ENCODE results near the gene GIMAP2.
"Not testable (repeated sequence)": the region's sequence is repeated elsewhere in the genome, so short reads cannot be mapped to it uniquely, and the experiment has no call there.

The GIMAP2 gene

DNA sequence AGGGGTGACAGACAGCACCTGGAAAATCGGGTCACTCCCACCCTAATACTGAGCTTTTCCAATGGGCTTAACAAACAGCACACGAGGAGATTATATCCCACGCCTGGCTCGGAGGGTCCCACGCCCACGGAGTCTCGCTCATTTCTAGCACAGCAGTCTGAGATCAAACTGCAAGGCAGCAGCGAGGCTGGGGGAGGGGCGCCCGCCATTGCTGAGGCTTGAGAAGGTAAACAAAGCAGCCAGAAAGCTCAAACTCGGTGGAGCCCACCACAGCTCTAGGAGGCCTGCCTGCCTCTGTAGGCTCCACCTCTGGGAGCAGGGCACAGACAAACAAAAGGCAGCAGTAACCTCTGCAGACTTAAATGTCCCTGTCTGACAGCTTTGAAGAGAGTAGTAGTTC, 6.9 kb upstream of the GIMAP2 start:
- DNase-seq = not testable (repeated sequence)

DNA sequence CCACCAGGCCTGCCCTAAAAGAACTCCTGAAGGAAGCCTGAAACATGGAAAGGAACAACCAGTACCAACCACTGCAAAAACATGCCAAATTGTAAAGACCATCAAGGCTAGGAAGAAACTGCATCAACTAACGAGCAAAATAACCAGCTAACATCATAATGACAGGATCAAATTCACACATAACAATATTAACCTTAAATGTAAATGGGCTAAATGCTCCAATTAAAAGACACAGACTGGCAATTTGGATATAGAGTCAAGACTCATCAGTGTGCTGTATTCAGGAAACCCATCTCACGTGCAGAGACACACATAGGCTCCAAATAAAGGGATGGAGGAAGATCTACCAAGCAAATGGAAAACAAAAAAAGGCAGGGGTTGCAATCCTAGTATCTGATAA, 5.1 kb upstream of the GIMAP2 start:
- DNase-seq = not testable (repeated sequence)

DNA sequence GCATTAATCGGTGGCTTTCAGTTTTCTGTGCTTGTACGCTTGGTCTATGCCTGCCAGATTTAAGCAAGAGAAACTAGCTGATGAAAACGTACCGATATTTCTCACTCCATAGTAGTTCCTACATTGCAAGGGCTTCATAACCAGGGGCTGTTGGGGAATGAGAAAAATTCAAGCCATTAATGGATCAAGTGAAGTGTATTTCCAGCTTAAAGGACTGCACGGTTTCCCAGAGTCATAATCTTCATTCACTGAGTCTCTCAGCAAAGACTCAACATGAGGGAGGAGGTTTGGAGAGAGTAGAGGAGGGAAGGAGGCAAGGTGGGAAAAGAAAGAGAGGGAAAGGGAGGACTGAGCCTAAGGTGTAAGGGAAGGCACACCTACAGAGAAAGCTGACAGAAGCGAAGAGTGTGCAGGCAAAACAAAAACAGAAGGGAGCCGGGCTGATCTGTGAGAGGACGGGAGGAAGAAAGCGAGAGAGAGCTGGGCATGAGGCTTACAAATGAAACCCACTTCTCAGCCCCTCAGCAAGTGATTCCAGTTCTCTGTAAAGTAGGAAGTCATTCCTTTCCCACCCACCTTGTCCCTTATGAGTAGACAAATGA, 625 bp downstream of the GIMAP2 start:
- DNase-seq = no peak

DNA sequence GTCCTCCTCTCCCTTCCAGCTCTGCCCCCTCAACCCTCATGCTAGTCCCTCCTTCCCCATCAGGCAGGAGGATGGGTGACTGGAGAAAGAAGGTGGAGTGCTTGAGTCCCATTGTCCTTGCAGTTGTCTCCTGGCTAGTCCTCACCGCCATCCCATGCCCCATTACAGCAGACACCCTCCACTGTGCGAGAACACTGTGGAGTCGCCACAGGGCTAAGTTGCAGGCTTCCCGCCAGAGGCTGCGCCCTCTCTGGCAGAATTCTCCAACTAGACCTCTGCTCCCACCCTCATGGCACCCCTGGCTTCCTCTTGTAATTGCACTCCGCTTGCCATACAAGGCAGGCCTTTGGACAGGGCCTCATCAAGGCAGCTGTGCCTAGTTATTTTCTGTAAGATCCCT, 3.1 kb downstream of the GIMAP2 start:
- DNase-seq = no peak

DNA sequence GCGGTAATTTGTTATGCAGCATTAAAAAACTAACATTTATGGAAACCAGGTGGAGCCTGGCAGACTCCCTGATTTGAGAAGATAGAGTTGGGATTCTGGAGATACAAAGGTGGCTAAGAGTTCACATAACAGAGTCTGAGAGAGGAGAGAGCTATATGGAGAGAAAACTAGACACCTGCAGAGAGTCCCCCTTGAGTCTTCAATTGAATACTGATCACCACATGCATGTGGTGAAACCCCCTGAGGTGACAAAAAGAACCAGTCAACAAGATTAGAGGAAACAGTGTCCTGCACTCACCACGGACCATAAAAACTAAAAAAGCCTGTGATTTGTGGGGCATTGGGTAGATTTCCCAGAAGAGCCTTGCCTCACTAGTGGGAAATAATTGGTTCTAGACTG, 10.1 kb downstream of the GIMAP2 start:
- no peak for DNase-seq

DNA sequence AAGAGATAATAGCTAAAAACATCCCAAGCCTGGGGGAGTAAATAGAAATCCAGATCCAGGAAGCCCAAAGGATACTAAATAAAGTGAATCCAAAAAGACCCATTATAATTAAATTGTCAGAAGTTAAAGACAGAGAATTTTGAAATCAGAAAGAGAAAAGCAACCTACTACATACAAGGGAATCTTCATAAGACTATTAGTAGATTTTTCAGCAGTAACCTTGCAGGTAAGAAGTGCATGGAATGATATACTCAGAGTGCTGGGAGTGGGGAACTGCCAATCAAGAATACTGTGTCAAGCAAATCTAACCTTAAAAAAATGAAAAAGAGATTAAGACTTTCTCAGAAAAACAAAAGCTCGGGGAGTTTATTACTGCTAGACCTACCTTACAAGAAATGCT, 17.7 kb downstream of the GIMAP2 start:
- DNase-seq = no peak

DNA sequence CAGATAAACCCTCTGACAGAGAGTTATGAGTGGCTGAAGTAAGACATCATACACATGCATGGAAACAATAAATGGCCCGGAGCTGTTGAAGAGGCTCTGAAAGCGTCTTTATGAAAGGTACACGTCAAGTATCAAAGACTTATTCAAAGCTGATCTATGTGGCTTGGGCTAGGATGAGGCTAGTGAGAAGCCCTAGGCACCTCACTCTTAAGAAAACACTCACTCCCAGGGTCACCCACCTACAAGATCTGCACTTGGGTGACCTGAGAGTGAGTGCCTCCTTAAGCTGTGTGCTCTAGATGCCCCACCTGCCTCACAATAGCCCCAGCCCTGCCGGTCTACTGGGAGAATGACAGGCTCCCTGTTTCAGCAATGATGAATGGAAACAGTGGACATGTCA, 29.8 kb downstream of the GIMAP2 start:
- no peak for DNase-seq

DNA sequence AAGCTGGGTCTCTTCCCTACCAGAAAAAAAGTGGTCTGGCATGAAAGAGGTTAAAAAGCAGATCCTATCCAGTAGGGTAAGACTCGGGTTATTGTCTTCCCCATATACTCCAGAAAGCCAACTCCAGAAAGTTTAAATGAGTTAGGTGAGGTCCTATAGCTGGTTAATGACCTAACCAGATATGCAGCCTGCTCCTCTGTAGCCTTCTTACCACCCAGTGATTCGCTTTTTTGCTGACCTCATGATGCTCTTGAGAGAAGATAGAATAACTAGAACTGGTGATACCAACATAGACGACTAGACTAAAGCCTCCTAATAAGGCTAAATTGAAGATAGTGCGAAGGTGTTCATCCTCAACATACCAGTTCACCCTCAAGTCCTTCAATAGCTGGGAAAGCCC, 30.2 kb downstream of the GIMAP2 start:
- DNase-seq = no peak

DNA sequence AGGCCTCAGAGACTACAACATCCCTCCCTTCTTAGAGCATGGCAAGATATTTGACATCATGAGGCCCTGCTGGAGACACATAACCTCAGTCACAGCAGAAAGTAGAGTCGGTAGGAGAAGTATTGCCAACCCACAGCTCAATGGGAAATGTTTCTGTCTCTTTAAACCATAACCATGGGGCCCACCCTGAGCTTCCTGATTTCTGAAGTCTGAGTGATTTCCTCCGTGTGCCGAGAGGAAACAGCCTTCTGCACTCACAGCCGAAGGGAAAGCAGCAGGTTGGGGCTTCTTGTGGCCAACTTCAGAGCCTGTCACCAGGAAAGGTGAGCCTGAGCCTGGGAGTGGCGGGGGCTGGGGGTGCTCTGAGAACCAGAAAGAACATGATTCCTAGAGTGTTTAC, 30.9 kb downstream of the GIMAP2 start, which contains the start of gene GIMAP1:
GIMAP1 (plus strand) TSS at position 246 of the 400 bp plus-strand sequence. CDS start 2,435 bp downstream, outside the sequence.
- DNase-seq = no peak

DNA sequence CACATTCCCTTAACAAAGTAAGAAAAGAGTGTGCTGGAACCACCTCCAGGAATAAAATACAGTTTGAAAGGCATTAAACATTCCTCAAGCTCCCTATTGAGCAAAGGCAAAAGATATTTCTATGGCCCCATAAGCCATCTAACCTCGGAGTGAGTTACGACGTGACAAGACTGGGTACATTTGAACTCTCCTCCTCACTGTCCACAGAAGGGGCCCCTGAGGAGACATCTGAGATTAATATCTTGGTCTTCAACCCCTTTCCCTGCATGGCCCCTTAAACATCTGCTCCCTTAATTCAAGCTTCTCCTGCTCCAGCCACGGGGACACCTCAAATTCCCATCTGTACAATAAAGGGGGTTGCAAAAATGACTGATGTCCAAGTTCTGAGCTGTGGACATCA, 31.4 kb downstream of the GIMAP2 start:
- no peak for DNase-seq

DNA sequence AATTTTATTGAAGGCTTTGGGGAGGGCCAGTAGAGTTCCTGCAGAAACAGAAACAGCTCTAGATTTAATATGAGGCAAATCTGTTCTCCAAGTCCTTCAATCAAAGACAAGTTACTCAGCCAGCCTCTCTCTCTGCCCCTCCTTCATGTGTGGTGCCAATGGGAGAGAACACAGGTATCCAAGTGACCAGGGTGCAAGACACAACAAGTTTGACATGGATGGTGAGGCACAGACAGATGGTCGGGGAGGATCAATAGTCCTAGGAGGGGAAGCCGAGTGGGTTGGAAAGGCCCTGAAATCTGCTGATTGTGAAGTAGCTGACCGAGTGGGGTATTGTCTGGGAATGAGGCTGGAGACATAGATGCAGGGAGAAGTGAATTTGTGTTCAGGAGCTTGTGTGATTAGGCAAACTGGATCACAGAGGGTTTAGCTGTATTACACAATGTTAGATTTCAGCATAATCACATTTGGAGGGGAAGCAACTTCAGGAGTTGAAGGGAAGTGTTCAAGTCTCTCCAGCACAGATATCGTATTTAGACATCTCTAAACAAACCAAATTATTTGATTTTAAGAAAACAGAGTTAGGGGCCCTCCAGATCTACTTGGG, 32.4 kb downstream of the GIMAP2 start:
- no peak for DNase-seq

DNA sequence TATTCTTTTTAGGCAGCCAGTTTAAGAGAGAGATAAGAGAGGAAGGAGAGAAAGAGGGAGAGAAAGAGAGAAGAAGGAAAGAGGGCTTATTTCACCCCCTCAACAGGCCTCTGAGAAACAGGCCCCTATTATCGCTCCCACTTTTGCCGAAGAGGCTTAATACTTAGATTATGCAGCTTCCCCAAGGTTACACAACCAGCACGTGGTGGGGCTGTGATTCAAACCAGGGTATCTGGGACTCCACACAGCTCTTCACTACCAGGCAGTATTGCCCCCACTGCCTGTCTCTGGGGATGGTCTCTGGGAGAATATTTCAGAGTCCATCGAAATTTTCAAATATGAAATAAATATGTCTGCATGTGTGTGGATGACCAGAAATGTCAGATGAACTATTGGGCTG, 33.9 kb downstream of the GIMAP2 start:
- no peak for DNase-seq

DNA sequence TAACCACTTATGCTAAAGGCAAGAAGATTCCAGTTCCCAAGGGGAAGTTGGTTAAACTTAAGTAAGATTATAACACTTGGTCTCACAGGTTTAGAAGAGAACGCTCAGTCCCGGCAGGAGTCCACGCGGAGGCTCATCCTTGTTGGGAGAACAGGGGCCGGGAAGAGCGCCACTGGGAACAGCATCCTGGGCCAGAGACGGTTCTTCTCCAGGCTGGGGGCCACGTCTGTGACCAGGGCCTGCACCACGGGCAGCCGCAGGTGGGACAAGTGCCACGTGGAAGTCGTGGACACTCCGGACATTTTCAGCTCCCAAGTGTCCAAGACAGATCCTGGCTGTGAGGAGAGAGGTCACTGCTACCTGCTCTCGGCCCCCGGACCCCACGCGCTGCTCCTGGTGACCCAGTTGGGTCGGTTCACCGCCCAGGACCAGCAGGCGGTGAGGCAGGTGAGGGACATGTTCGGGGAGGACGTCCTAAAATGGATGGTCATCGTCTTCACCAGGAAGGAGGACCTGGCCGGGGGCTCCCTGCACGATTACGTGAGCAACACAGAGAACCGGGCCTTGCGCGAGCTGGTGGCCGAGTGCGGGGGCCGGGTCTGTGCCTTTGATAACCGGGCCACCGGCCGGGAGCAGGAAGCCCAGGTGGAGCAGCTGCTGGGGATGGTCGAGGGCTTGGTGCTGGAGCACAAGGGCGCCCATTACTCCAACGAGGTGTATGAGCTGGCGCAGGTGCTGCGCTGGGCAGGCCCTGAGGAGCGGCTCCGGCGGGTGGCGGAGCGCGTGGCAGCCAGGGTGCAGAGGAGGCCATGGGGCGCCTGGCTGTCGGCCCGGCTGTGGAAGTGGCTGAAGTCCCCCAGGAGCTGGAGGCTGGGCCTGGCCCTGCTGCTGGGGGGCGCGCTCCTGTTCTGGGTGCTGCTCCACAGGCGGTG, 34.7 kb downstream of the GIMAP2 start:
- DNase-seq = no peak

DNA sequence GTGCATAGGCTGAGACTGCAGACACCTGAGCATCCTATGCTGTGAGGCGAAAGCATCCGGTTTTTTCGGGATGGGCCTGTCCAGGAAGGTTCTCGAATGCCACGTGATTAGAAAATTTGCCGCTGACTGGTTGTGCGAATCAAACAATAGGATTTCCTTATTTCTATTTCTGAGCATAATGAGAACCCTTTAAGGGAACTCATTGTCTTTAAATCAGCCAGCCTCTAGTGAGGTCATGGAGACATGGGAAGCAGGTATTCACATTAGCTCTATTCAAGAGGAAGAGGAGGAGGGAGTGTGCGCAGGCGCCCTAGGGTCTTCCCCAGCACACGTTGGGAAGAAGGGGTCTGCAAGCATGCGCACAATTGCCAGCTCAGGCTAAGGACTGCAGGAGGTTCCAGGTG, 36.5 kb downstream of the GIMAP2 start:
- no peak for DNase-seq

DNA sequence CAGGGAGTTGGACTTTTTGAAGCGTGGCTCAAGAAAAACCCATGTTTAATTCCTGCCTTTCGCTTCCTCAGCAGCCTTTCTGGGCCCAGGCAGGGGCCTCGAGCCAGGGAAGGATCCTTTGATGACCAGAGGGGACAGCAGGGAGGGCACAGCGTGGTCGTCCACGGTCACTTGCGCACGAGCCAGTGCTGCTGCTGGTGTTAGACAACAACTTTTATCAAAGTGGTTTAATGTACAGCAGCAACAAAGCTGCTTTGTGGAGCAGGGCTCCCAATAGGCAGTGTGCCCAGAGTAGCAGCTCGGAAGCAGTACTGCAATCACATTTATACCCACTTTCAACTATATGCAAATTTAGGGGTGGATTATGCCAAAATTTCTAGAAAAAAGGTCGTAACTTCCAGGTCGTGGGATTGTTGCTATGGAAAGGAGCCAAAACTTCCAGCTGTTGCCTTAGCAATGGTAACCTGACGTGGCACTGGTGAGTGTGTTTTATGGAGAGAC, 37.0 kb downstream of the GIMAP2 start:
- no peak for DNase-seq

DNA sequence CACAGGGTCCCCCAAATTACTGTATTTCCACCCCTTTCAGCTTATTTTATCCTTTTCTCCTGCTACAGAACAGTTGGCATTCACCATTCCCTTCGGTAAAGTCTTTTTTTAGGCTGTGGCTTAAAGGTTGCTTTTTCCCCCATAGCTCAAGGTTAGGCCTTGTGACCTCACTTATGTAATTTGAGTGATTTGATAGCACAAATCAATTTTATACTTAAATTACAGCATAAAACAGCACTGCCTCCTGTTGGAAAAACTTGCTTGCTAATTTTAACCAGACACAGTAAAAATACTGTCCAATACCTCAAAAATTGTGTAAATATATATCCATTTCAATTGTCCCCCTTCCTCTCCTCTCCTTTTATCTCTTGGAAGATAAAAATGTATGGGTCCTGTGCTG, 38.0 kb downstream of the GIMAP2 start:
- no peak for DNase-seq

DNA sequence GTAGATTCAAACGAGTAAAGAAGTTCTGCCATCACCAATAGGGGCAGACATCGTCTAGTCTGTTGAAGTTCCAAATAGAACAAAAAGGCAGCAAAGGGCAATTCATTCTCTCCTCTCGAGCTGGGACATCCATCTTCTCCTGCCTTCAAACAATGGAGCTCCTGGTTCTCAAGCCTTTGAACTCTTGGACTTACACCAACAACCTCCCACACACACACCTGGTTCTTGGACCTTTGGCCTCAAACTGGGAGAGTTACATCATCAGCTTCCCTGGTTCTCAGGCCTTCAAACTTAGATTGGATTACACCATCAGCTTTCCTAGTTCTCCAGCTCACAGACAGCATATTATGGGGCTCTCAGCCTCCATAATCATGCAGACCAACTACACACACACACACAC, 41.9 kb downstream of the GIMAP2 start:
- no peak for DNase-seq

DNA sequence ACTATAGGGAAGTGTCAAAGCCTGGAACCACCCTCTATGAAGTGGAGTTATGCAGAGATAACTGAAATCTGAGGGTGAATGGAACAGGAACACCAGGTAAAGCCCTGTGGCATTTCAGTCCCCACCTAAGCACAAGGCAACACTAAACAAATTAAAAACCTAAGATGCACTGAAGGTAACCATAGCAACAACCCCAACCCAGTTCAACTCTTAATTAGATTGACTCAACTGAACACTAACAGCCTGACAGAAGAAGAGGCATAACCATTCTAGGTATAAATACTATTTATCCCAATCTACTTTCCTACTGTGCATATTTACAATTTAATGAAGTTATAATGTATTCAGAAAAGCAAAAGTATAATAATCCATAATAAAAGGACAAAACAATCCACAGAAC, 42.5 kb downstream of the GIMAP2 start:
- no peak for DNase-seq

DNA sequence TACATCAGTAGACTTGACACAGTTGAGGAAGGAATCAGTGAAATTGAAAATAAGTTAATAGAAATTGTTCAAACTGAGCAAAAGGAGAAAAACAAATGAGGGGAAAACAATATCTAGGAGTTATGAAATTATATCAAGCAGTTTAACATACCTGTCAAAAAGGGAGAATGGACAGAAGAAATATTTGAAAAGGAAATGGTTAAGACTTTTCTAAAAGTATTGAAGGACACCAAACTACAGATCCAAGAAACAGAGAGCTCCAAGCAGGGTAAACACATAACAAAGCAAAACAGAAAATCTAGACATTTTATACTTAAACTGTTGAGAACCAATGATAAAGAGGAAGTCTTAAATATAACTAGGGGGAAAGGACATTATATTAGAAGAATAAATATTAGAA, 43.1 kb downstream of the GIMAP2 start:
- DNase-seq = no peak

DNA sequence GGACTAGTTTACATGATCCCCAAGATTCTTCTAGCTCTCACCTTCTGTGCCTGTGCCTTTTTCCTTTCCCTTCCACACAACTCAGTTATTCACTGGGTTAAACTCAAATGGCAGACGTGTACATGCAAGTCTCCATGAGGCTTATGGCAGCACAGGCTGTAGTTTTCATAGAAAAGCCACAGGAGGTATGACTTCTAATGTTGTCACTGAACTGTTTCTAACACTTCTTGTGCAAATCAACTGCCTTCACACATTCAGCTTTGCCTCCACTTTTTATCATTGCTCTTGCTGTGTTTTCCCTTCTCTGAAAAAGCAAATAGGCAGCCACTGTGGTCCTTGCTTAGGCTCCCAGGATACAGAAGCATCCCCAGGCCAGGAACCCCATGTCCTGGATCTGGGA, 46.4 kb downstream of the GIMAP2 start:
- DNase-seq = no peak

DNA sequence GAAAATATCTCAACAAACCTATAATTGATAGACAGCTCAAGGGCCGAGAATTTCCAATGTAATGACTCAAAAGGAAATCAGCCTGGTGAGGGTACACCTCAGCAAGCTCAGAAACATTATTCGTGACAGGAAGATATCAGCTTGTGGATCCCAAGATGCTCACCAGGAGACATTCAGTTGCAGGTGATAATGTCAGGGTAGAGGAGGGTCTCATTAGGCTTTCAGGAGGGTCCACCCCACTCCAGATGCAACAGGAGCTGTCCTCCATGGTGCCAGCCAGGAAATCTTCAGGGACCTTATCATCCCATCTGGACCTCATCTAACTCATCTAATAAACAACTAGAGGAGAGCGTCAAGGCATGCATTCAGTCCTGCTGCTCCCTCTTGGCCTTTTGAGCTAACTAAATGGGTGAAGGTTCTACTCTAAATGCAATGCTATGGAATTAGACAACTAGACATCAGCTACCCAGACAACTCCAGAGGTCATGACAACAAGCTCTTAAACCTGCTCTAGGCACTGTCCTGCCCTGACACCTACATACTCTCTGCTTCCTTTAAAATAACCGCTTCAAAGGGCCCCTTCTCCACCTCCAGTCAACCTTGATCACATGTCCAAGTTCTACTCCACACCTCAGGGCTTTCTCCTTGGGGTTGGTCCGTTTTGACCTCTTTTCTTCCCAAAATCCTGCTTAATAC, 47.4 kb downstream of the GIMAP2 start:
- DNase-seq = no peak

DNA sequence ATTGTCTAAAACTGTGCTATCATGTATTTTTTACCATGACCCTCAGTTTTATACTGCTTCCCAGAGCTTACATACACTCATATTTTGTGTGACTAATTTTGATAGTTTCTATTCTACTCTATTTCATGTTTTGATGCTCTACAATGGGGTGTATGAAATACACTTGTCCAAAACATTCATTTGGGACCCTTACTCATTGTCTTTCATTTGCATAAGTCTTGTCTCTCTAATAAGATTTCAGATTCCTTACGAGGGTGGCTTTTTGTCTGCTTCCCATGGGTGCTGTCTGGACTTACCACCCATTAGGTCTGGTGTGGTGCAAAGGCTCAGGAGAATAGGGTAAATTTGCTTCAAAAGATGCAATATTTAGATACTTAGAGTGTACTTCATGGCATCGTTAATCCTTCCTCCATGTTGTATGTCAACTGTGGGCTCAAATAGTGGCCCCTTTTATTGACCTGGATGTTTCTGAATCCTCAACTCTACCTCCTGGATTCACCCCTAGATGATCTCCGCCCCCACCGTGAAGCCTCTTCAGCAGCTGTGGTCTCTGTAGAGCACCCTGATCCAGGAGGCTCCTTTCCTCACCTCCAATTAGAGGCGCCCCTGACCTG, 48.1 kb downstream of the GIMAP2 start:
- DNase-seq = no peak

DNA sequence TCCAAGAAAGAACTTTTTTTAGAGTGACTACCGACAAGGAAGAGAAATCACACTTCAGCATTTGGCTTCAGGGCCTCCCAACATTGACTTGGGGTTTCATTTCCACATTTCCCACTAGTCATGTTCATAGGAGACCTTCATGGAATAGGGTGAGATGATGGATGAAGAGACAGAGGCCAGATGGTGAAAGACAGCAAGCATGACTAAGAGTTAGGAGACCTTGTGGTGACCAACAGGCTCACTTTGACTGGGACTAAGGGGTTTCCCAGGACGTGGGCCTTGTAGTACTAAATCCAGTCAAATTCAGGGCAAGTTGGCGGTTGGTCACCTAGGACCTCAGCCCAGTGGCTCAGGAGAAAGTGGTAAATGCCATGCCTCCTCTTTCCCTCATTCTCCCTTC, 48.7 kb downstream of the GIMAP2 start:
- DNase-seq = no peak
